Brain microvascular endothelial cell (primary cell): ENCODE results near the gene PLCB1.

Experiments
- DNase-seq: peaks from one replicate; pipeline ENCODE4 v3.0.0-alpha.2; 2020
- H3K27ac ChIP-seq: fragments of 250-450 bp; sonication (Bioruptor Pico); 2 replicates; pipeline ENCODE4 v1.5.1; 2020; ENCODE audit warnings: mild to moderate bottlenecking, moderate library complexity
- H3K27me3 ChIP-seq: fragments of 250-450 bp; sonication (Bioruptor Pico); replicated peaks from 2 replicates; pipeline ENCODE4 v1.5.1; 2020; ENCODE audit warnings: mild to moderate bottlenecking
- H3K36me3 ChIP-seq: fragments of 250-450 bp; sonication (Bioruptor Pico); replicated peaks from 2 replicates; pipeline ENCODE4 v1.5.1; 2020; ENCODE audit warnings: mild to moderate bottlenecking
- H3K4me3 ChIP-seq: 2 replicates; pipeline ENCODE4 v1.5.1; 2011; ENCODE audit warnings: low read depth, mild to moderate bottlenecking, control low read depth, low read length, moderate library complexity
- CTCF ChIP-seq: IDR thresholded peaks from 2 replicates; pipeline ENCODE4 v1.5.1; 2011; ENCODE audit warnings: low read depth, mild to moderate bottlenecking, moderate library complexity, low read length, control low read depth, inconsistent platforms; ENCODE audit errors: missing control alignments
- in situ Hi-C: cut with HindIII; loops from 2 replicates; pipeline ENCODE4 v1.10.0; 2017; ENCODE audit warnings: low sequenced_read_pairs, low pct_ligation_motif_present

The PLCB1 gene

GRCh38 chr20:8608470-8608869 lies 476.4 kb downstream of the PLCB1 start:
- Histone ChIP-seq H3K4me3 (no peak overlapping the region), H3K27ac (no peak overlapping the region), H3K36me3 (no peaks in the 10 kb centered on the region), H3K27me3 (no peaks in the 10 kb centered on the region)
- in situ Hi-C loops = no loop called here
- no peak for DNase-seq
- TF ChIP-seq CTCF = no peak

GRCh38 chr20:8616792-8617191 lies 484.7 kb downstream of the PLCB1 start:
- Histone ChIP-seq H3K27me3 (no peaks in the 10 kb centered on the region), H3K4me3 (no peak overlapping the region), H3K36me3 (no peaks in the 10 kb centered on the region), H3K27ac (no peak overlapping the region)
- in situ Hi-C loops = no loop called here
- TF ChIP-seq CTCF = no peak
- no peak for DNase-seq

- Histone ChIP-seq H3K27ac (no peak overlapping the region), H3K36me3 (no peaks in the 10 kb centered on the region), H3K27me3 (no peaks in the 10 kb centered on the region), H3K4me3 (no peak overlapping the region)
- in situ Hi-C loops = no loop called here
- no peak for TF ChIP-seq CTCF
- DNase-seq = no peak
Observed at GRCh38 chr20:8621001-8621400, 488.9 kb downstream of the PLCB1 start.

- no peak overlapping the region for H3K27ac ChIP-seq
- H3K36me3 ChIP-seq = no peaks in the 10 kb centered on the region
- H3K27me3 ChIP-seq = no peaks in the 10 kb centered on the region
- no peak for TF ChIP-seq CTCF
- H3K4me3 ChIP-seq = no peak overlapping the region
- in situ Hi-C loops = no loop called here
- DNase-seq = no peak
Observed at GRCh38 chr20:8624046-8624445, 492.0 kb downstream of the PLCB1 start.

GRCh38 chr20:8624616-8625015 lies 492.6 kb downstream of the PLCB1 start:
- TF ChIP-seq CTCF = no peak
- DNase-seq = no peak
- Histone ChIP-seq H3K36me3 (no peaks in the 10 kb centered on the region), H3K27me3 (no peaks in the 10 kb centered on the region), H3K27ac (no peak overlapping the region), H3K4me3 (no peak overlapping the region)
- in situ Hi-C loops = no loop called here

- Histone ChIP-seq H3K4me3 (peak overlapping the region; percentile 22), H3K27me3 (no peaks in the 10 kb centered on the region), H3K27ac (no peak overlapping the region), H3K36me3 (no peaks in the 10 kb centered on the region)
- DNase-seq = no peak
- in situ Hi-C loops = no loop called here
- TF ChIP-seq CTCF = no peak
Observed at GRCh38 chr20:8627340-8628004, 495.4 kb downstream of the PLCB1 start.
